GM12878 (cell line): Measurements from ENCODE around the gene PTPN2. TPM values are rescaled to one million over a fixed set of nuclear protein-coding genes. Genes with fewer than 3 reads are reported as not detected.

Experiments used
- ATAC-seq: fragments of 200-7000 bp; cut with Tn5 transposase; 3 replicates; pipeline ENCODE4 v1.9.1; 2020; ENCODE audit warnings: mild to moderate bottlenecking, moderate library complexity
- BruUV-seq: library from RNA; stranded (reverse); fragments of 400-500 nt; replicated peaks from 2 replicates; lab custom pipeline; 2021; lab: Mats Ljungman, UMichigan
- CTCF ChIA-PET: fragments of 300-600 bp; sonication (Branson Sonifier 250); formaldehyde crosslinking; extraction: SDS; loops from one replicate; lab custom pipeline; 2021; ENCODE audit warnings: inconsistent platforms; lab: Yijun Ruan, JAX
- POLR2A ChIA-PET: fragments of 350-600 bp; formaldehyde crosslinking; extraction: SDS; loops from one replicate; lab custom pipeline; 2021; ENCODE audit warnings: inconsistent platforms; lab: Charles Lee
- RAD21 ChIA-PET: fragments of 300-600 bp; sonication (Branson Sonifier 250); formaldehyde crosslinking; loops from one replicate; lab custom pipeline; 2023; ENCODE audit warnings: antibody characterized with exemption; ENCODE audit not compliant: unreplicated experiment; lab: Charles Lee
- SMC1A ChIA-PET: fragments of 300-600 bp; sonication (Branson Sonifier 250); formaldehyde crosslinking; loops from one replicate; lab custom pipeline; 2023; ENCODE audit not compliant: unreplicated experiment, uncharacterized antibody; lab: Charles Lee
- DNase-seq: peaks from one replicate; pipeline ENCODE4 v3.0.0-alpha.2; 2011; ENCODE audit warnings: low read depth, low spot score
- FAIRE-seq: peaks from 3 replicates; lab custom pipeline; 2011; peaks lifted over from hg19 to GRCh38; lab: Jason Lieb, UNC
- H2AFZ ChIP-seq: 2 replicates; pipeline ENCODE4 v1.6.0; 2011; ENCODE audit warnings: low read depth, low read length, control low read depth; ENCODE audit not compliant: control insufficient read depth
- H3K27ac ChIP-seq: 2 replicates; pipeline ENCODE4 v1.5.1; 2011; ENCODE audit warnings: control low read depth; ENCODE audit not compliant: control insufficient read depth, insufficient read depth
- H3K27me3 ChIP-seq, 2 experiments: replicated peaks in 1 of 2; 2 replicates each; pipeline versions ENCODE4 v1.6.0 to v1.6.1; 2011; ENCODE audit warnings: low read length in 1 of 2; ENCODE audit not compliant: control insufficient read depth in 2 of 2, insufficient read depth in 2 of 2
- H3K36me3 ChIP-seq, 2 experiments: 2 replicates each; pipeline ENCODE4 v1.5.1; 2011; ENCODE audit warnings: low read length in 1 of 2; ENCODE audit not compliant: control insufficient read depth in 2 of 2, insufficient read depth in 2 of 2
- H3K4me1 ChIP-seq: 2 replicates; pipeline ENCODE4 v1.6.1; 2011; ENCODE audit warnings: mild to moderate bottlenecking, low read length, moderate library complexity, mixed read lengths; ENCODE audit not compliant: control insufficient read depth, insufficient read depth
- H3K4me2 ChIP-seq: 2 replicates; pipeline ENCODE4 v1.6.0; 2011; ENCODE audit warnings: control low read depth; ENCODE audit not compliant: control insufficient read depth, insufficient read depth
- H3K4me3 ChIP-seq: fragments of 200-600 bp; sonication (generic); 2 replicates; pipeline ENCODE4 v1.5.1; 2016
- H3K79me2 ChIP-seq: 2 replicates; pipeline ENCODE4 v1.6.0; 2011; ENCODE audit warnings: low read length; ENCODE audit not compliant: control insufficient read depth, insufficient read depth
- H3K9ac ChIP-seq: 2 replicates; pipeline ENCODE4 v1.8.0; 2011; ENCODE audit warnings: low read length, control low read depth, mixed read lengths; ENCODE audit not compliant: control insufficient read depth, insufficient read depth
- H3K9me3 ChIP-seq: replicated peaks from 3 replicates; pipeline ENCODE4 v1.5.1; 2011; ENCODE audit warnings: mild to moderate bottlenecking, low read length; ENCODE audit not compliant: control insufficient read depth, insufficient read depth
- H4K20me1 ChIP-seq: 2 replicates; pipeline ENCODE4 v1.6.0; 2011; ENCODE audit not compliant: control insufficient read depth, insufficient read depth
- BCL3 ChIP-seq: IDR thresholded peaks from 2 replicates; pipeline ENCODE4 v1.6.1; 2011; ENCODE audit warnings: borderline replicate concordance, low read depth, mild to moderate bottlenecking, moderate library complexity, low read length; ENCODE audit not compliant: insufficient read depth, poor library complexity, severe bottlenecking
- BCLAF1 ChIP-seq: fragments of 450-650 bp; IDR thresholded peaks from 2 replicates; pipeline ENCODE4 v1.6.1; 2017; ENCODE audit warnings: antibody characterized with exemption, mild to moderate bottlenecking, moderate library complexity
- CHD2 ChIP-seq: IDR thresholded peaks from 2 replicates; pipeline ENCODE4 v1.6.1; 2011; ENCODE audit warnings: low read depth, low read length, improper control_type of control experiment, borderline replicate concordance
- CREB1 ChIP-seq: IDR thresholded peaks from 2 replicates; pipeline ENCODE4 v1.6.1; 2012; ENCODE audit warnings: low read depth, mild to moderate bottlenecking, inconsistent platforms
- E4F1 ChIP-seq: fragments of 450-650 bp; IDR thresholded peaks from 2 replicates; pipeline ENCODE4 v1.6.1; 2018; ENCODE audit warnings: borderline replicate concordance, mild to moderate bottlenecking; ENCODE audit not compliant: partially characterized antibody
- MEF2B ChIP-seq: fragments of 450-650 bp; IDR thresholded peaks from 2 replicates; pipeline ENCODE4 v1.6.1; 2018; ENCODE audit warnings: mild to moderate bottlenecking, moderate library complexity; ENCODE audit not compliant: partially characterized antibody, poor library complexity, severe bottlenecking
- PKNOX1 ChIP-seq: fragments of 450-650 bp; IDR thresholded peaks from 2 replicates; pipeline ENCODE4 v1.6.1; 2016; ENCODE audit warnings: mild to moderate bottlenecking
- RUNX3 ChIP-seq: IDR thresholded peaks from 2 replicates; pipeline ENCODE4 v1.6.1; 2012; ENCODE audit warnings: low read length, inconsistent platforms
- SPI1 ChIP-seq: IDR thresholded peaks from 2 replicates; pipeline ENCODE4 v1.6.1; 2011; ENCODE audit warnings: low read depth, mild to moderate bottlenecking, low read length, moderate library complexity, borderline replicate concordance; ENCODE audit not compliant: insufficient read depth
- WGBS: methylation state at CpG from one replicate; pipeline ENCODE4 v1.1.6; 2016; ENCODE audit warnings: low lambda C conversion rate; ENCODE audit not compliant: insufficient replicate concordance, insufficient coverage; ENCODE audit errors: missing lambda C conversion rate; 5-methylcytosine and 5-hydroxymethylcytosine counted together
- in situ Hi-C: fragments of 300-500 bp; cut with MboI; formaldehyde crosslinking; loops from 9 replicates; pipeline ENCODE4 v1.14.3; 2018; ENCODE audit warnings: mixed read lengths
- intact Hi-C: fragments of 100-400 bp; cut with micrococcal nuclease; formaldehyde crosslinking; loops from one replicate; pipeline ENCODE4 v1.14.2; 2022; ENCODE audit not compliant: unreplicated experiment
- polyA plus RNA-seq, 11 experiments: library from polyadenylated mRNA; depleted of rRNA in 4 of 11; unstranded in 6 of 11; stranded (reverse) in 5 of 11; fragments of >200 nt; fragmentation: Nextera tagmentation in 4 of 11; fragmentation: Illumina TruSeq in 1 of 11; extraction: Ambion mirVana in 4 of 11; extraction: Trizol in 1 of 11; gene quantifications; 1 replicate in 1 of 11; 2 replicates in 10 of 11; pipeline versions ENCODE4 v1.2.1 to v1.2.3, GENCODE V29; 2011 to 2016; ENCODE audit warnings: inconsistent platforms in 2 of 11, missing spikeins in 2 of 11, low read depth in 1 of 11
- total RNA-seq, 4 experiments: library from RNA; depleted of rRNA in 3 of 4; stranded (reverse); fragments of >200 nt in 3 of 4; fragmentation: Illumina TruSeq in 1 of 4; extraction: Trizol in 1 of 4; gene quantifications; 2 replicates each; pipeline versions ENCODE4 v1.2.1 to v1.2.3, GENCODE V29; 2013 to 2021

The PTPN2 gene
- total and polyA plus RNA-seq, 10 of the 15 experiments (the other 5 are each of a cell fraction or from before 2014, with no cell fraction given): 46.5 to 86.7 (median 64.6) TPM

- RAD21 ChIA-PET: interaction anchor here (1.2 to 11.3 kb wide), 7 partner anchors 19 to 97 kb away, joined by 3 to 81 read pairs (median 6); no protein-coding TSS in a partner anchor
- Histone ChIP-seq H3K9ac (peak overlapping the region; percentile 62), H3K36me3 (no peaks in the 10 kb centered on the region), H2AFZ (no peak overlapping the region), H3K4me2 (peak overlapping the region; percentile 97), H3K79me2 (peaks cover 84% of the 10 kb centered on the region), H3K27ac (peak overlapping the region; percentile 80), H4K20me1 (no peaks in the 10 kb centered on the region; the same call in 1 of the 2 replicates), H3K9me3 (no peaks in the 10 kb centered on the region), H3K4me3 (peak overlapping the region; percentile 57; the same call in 1 of the 2 replicates), H3K4me1 (peaks cover 35% of the 10 kb centered on the region), H3K27me3 (no peaks in the 10 kb centered on the region)
- FAIRE-seq (no peak), DNase-seq (no peak), ATAC-seq (peak; percentile 22)
- in situ Hi-C loops (no loop called here), intact Hi-C loops (loop anchor here (5.0 to 10.0 kb wide), 2 partner anchors 112 to 506 kb away; partner anchors contain the start of genes AFG3L2 and CEP192)
- 63% methylated on average over 2 of the region's 2 CpGs for WGBS
- BruUV-seq: no TSS peak
- TF ChIP-seq RUNX3: peak; percentile 37
- TF ChIP-seq E4F1: no peak
- TF ChIP-seq SPI1: peak; percentile 66; the same call in 1 of the 2 replicates
- no peak for TF ChIP-seq BCLAF1
- no peak for TF ChIP-seq BCL3
- peak; percentile 40; the same call in 1 of the 2 replicates for TF ChIP-seq PKNOX1
- TF ChIP-seq CHD2: no peak
- TF ChIP-seq CREB1: no peak
- no peak for TF ChIP-seq MEF2B
- SMC1A ChIA-PET: interaction anchor here (0.7 to 9.5 kb wide), 10 partner anchors 9 to 135 kb away, joined by 3 to 95 read pairs (median 12); no protein-coding TSS in a partner anchor
- POLR2A ChIA-PET: interaction anchor here (0.6 to 6.2 kb wide), 6 partner anchors 9 to 178 kb away, joined by 3 to 62 read pairs (median 6); partner anchors contain the start of genes CEP76 and PSMG2
- CTCF ChIA-PET: interaction anchor here (1.0 to 2.5 kb wide), 5 partner anchors 10 to 41 kb away, joined by 3 to 11 read pairs (median 4); no protein-coding TSS in a partner anchor
These were observed 3.5 kb downstream of the PTPN2 start for GRCh38 chr18:12880541-12880910.
